Hematopoietic multipotent progenitor cell treated with erythropoietin and hydrocortisone succinate and interleukin-3 and kit ligand, for 8 days (in vitro differentiated cells): ENCODE results near the gene ARMH4.
A peak's percentile ranks its signal among the peaks of the same experiment; 100 is the strongest.

Experiments
- DNase-seq: peaks from one replicate; pipeline ENCODE4 v3.0.0-alpha.2; 2015

Gene ARMH4

DNA sequence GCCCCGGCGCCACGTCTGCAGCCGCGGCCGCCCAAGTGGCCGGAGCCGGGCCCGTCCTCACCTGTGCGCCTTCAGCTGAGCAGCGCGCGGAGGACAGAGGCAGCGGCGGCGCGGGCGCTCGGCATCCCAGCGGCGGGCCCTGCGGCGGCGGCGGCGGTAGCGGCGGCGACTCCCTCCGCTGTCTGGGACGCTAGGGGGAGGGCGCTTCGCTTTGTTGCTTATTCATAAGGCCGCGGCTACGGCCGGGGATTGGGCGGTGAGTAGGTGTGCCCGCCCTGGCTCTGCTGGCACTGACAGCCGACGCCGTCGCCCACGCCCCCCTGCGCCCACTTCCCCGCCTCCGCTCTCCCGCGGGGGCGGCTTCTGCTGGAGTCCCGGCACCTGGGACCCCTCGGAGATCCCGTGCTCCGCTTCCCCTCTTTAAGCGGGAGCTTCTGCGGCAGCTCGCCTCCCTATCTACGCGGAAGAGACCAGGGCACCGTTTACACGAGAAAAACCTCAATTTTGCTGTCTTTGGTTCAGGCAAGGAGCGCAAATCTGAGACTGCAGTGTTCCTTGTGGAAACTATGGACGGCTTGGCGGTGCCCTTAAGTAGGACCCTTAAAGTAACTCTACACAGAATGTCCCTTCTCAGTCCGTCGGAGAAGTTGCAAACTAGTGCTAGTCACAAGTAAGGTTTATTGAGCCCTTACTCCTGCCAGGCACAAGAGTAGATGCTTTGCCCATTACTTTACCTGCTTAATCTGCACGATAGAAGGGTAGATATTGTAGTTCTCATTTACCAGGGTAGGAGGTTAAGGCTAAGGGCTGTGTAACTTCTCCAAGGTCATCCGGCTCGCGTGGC lies at the start of gene ARMH4:
TSS of gene ARMH4 (minus strand) at position 200 of the 844 bp plus-strand sequence. CDS start 12,855 bp downstream, outside the sequence.
- peak; percentile 89 for DNase-seq

- DNase-seq = peak; percentile 25
These were observed 48.8 kb upstream of the ARMH4 start for GRCh38 chr14:58200846-58201245.

GRCh38 chr14:58200480-58200841 lies 48.4 kb upstream of the ARMH4 start:
- no peak for DNase-seq

DNA sequence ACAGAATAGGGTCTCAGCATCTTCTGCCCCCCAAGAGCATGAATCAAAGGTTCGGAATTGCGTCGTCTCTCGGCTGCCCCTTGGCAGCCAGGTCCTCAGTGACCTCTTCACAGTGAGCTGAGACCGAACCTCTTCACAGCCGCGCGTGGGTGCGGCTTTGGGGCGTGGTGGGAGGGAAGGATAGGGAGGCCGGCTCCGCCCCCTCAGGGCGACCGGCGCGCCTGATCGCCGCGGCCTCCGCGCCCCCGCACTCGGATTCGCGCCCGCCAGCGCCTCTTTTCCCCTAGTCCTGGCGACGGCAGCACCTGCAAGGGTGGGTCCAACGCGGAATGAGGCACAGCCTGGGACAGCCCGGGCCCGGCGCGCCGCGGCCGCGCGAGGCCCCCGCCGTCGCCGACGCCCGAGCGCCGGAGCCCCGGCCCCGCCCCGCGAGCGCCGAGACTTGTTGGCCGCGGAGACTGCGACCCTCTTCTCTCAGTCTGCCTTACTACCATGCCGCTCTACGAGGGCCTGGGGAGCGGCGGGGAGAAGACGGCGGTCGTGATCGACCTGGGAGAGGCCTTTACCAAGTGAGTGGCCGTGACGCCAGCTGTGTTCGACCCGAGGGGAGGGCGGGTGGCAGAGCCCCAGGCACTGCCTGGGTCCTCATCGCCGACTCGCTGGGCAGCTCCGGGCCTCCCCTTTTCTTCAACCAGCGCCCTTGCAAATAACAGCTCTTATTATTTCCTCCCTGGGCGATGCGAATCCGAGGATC lies 47.9 kb upstream of the ARMH4 start, which contains the start of gene ACTR10:
TSS of gene ACTR10 (plus strand) at position 424 of the 754 bp plus-strand sequence. CDS start at position 493, 69 bp downstream.
- DNase-seq = peak; percentile 86

DNA sequence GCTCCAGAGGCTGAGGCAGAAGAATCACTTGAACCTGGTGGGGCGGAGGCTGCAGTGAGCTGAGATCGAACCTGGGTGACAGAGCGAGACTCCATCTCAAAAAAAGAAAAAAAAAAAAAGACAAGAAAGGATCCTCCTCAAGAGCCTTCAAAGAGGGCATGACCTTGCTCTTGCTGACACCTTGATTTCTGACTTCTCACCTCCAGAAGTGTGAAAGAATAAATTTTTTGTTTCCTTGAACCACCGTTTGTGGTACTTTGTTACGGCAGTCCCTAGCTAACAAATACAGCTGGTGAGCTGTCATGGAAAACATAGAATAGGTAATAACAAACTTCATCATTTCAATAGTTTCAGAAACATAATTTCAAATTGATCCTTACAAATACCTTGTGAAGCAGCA lies 46.1 kb upstream of the ARMH4 start:
- no peak for DNase-seq

DNA sequence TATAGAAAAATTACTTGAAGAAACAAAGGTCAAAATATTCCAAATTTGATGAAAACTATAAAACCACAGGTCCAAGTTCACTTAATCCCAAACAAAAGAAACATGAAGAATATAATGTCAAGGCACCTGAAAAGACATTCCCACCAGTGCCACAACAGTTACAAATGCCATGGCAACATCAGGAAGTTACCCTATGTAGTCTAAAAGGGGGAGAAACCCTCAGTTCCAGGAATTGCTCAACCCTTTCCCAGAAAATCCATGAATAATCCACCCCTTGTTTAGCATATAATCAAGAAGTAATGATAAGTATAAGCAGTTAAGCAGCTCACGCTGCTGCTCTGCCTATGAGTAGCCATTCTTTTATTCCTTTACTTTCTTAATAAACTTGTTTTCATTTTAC lies 44.2 kb upstream of the ARMH4 start:
- peak; percentile 36 for DNase-seq

DNA sequence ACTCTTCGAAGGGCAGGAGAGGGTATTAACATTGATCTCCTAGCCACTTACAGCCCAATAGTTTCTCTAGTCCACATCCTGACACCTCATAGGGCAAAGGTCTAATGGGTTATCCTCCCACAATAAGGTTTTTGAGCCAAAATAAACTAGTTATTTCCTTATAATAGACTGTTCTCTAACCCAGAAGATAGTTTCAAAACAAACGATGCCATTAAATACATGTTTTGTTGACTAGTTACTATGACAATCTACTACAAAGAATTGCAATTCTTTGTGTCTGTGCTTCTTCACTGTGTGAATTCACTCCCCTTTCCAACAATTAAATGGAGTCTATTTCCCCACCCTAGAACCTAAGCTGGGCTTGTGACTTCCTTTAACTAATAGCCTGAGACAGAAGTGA lies 41.5 kb upstream of the ARMH4 start:
- DNase-seq = no peak

DNA sequence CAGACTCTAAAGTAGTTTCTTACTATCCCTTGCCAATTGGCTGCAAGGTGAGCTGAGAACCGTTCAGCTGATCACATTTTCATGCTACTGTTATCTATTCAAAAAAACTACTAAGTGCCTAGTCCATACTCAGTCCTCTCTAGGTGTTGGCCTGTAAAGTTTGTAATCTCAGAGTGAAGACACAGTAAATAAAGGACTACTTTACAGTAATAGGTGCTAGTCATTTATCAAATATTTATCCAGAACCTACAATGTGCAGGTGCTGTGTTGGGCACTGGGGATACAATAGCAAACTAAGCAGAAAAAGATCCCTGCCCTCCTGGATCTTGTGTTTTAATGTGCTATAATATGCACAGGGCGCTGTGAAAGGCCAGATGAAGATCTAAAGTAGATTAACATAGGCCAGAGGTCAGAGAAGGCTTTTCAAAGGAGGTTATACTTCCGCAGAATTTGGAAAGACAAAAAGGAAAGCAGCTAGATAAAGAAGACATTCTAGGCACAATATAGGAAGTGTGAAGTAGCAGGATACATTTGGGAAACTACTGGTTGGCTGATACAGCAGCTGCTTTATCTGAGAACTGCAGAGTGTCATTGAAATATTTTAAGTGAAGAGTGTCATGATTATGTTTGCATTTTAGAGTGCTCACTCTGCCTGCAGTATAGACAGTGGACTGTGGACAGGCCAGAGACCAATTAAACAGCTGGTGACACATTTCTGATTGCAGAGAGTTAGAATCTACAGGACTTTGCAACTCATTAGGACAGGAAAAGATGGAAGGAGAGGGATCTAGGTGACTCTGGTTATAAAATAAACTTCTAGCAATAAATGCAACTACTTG lies 40.0 kb upstream of the ARMH4 start:
- DNase-seq = no peak

- no peak for DNase-seq
These were observed 37.2 kb upstream of the ARMH4 start for GRCh38 chr14:58189176-58189575.

DNA sequence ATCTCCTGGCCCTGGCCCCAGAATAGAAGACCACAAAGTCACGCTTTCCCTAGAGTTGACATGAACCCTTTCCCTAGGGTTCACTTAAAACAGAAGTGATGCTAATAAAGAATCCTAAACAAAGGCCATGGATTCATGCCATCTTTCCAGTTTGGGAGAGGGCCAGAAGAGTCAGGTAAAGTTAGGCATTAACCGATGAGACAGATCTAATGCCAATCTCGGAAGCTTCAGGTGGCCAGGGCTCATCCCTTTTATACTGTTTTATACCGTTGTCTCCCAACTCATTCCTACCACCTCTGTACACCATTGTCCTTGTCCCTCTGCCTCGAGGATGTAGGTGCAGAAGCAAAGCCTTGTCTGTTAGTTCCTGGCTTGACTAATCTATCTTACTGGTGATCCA lies 25.1 kb upstream of the ARMH4 start:
- DNase-seq = no peak

GRCh38 chr14:58171090-58171489 lies 19.1 kb upstream of the ARMH4 start:
- DNase-seq = peak; percentile 89

GRCh38 chr14:58167891-58168290 lies 15.9 kb upstream of the ARMH4 start:
- no peak for DNase-seq

DNA sequence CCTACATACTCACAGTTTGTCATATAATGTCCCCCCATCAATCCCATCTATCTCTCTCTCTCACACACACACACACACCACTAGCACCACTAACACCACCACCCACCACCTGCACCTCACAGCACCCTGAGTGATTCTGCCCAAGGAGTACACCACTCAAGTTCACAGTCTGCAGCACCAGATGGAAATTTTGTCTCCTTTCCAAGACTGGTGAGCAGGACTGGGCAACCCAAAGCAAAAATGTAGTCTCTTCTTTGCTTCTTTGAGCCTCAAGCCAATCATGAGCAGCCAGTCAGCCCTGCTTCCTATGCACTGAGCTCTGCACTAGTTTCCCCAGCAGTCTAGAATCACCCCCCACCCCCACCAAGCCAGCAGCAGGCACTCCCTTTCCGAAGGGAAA lies 15.0 kb upstream of the ARMH4 start:
- DNase-seq = no peak

DNA sequence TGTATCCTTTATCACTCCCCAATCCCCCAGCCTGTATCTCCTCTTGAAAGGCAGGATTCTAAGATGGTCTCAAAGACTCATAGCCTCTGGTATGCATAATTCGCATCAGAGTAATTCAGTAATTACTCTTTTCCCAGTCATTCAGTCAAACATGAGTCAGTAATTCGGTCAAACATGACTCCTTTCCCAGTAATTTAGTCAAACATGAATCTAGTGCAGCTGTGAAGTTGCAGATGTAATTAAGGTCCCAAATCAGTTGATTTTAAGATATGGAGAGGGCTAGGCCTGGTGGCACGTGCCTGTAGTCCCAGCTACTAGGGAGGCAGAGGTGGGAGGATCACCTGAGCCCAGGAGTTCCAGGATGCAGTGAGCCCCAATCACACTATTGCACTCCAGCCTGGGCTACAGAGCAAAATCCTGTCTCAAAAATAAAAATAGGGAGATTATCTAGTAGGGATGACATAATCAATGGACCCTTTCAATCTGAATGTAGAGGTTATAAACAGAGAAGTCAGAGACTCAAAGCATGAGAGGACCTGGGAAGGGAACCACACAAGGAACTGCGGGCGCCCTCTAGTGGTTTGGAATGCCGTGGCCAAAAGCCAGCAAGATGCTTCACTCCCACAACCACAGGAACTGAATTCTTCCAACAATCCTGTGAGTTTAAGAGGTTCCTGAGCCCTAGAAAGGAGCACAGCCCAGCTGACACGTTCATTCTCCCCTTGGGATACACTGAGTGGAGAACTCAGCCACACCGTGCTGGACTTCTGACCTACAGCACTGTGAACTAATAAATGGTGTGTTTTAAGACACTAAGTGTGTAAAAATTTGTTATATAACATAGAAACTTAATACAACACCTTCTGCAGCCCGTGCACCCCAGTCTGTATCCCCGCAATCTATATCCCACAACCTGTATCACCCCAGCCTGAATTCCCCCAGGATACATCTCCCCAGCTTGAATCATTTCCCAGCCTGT lies 14.3 kb upstream of the ARMH4 start:
- DNase-seq = peak; percentile 82

DNA sequence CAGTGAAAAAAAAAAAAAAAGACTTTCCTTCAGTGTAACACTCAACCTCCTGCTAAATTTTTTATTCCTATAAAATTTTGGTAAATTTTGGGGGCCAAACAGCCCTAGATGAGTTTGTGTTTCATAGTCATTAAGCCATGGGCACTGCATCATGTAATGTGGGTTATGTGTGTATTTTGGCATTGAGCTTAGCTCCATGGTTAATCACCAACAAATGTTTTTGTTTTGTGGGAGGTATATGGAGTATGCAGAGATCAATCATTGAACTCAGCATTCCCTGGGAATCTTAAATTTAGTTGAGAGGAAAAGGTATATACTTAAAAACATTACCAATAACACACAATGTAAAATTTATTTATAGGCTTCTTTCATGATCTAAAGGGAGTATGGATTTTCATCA lies 8.5 kb upstream of the ARMH4 start:
- no peak for DNase-seq

- DNase-seq = peak; percentile 13
These were observed 640 bp downstream of the ARMH4 start for GRCh38 chr14:58151133-58152013.

- DNase-seq = no peak
These were observed 1.7 kb downstream of the ARMH4 start for GRCh38 chr14:58150243-58150805.

DNA sequence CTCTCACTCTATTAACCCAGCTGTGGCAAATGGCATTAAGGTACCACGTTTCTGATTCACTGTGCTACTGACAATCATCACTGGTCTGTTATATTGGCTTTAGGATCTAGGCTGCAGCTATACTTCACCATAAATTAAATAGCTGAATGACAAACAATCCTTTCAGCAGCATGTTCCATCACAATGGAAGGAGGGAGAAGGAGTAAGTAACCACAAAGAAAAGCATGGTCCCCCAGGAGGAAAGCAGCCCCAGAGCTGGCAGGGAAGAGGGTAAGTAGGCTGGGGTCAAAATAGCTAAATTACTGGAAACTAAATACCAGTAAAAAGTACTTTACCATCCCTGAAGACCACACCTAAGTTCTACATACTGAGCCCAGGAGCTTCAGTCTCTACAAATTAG lies 2.8 kb downstream of the ARMH4 start:
- no peak for DNase-seq

DNA sequence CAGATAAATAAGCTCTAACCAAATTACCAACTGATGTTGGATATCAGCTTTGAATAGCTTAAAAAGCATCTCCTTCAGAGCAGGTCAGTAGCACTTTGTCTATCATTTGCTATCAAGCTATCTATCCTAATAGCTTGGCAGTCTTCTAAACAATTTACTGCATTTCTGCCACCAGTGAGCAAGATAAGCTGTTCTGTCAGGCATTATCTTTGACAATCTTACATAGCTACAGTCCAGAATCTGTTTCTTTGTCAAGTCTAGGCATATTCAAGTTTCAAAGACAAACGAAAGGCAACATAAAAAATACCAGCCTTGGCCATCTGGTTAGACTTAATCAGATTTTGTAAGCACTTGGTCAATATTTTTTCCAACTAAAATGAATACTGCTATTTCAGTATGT lies 5.6 kb downstream of the ARMH4 start:
- DNase-seq = no peak

DNA sequence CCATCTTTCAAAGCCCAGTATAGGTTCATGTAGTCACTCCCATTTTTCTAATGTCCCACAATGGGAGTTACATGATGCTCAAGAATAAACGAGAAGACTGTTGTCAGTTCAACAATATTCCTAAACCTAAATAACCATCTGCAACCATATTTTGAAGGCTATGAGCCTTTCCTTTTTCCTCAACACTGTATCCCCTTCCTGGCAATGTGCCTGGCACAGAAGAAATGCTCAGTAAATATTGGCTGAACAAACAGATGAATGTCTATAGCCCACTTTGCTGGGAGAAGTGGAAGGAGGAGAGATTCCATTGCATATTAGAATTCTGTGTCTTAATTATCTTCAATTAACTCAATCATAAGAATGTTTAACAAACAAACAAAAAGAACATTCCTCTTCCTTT lies 6.1 kb downstream of the ARMH4 start:
- no peak for DNase-seq

GRCh38 chr14:58143106-58143505 lies 8.9 kb downstream of the ARMH4 start:
- no peak for DNase-seq
